HG02938 (cell line): Measurements from ENCODE around the gene SIM1.

Experiments
- ATAC-seq: cut with Tn5 transposase; IDR thresholded peaks from one replicate; pipeline ENCODE4 v1.9.1; 2021; ENCODE audit warnings: mild to moderate bottlenecking, moderate library complexity; ENCODE audit not compliant: unreplicated experiment

The SIM1 gene

DNA sequence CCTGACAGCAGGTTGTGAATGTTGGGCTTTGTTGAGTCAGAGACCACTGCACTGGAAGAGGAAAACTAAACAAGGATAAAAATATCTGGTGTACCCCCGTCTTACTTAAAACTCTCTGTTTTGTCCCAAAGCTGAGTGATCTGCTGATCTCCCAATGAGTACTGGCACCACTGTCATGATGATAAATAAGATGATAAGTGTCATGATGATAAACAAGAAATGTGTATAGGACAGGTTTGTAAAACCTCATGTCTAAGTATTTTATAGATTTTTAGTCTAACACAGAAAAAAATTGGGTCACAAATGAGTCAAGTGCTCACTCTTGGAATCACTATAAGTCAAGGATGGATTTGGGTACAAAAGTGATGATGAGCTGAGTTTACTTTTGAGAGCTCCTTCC lies 8.5 kb upstream of the SIM1 start:
- no peak for ATAC-seq

DNA sequence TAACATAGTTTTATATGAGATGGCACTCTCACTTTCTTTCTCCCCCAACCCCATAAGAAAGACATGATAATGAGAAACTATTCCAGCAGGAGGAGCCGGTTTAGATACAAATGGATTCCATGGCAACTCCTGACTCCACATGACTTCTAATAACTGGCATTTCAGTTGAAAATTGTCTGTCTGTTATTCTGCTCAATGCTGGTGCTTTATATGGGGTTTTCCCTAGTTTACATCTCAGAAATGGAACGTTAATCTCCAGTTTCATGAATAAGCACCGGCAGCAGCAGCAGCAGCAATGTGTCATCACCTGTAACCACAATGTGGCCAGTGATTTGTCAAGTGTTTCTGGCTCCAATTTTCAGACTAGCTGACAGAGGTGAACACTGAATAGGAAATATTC lies 8.0 kb upstream of the SIM1 start:
- ATAC-seq: peak; percentile 88

- ATAC-seq: no peak
Observed at GRCh38 chr6:100470422-100471120, 5.8 kb upstream of the SIM1 start.

- ATAC-seq: no peak
Observed at GRCh38 chr6:100469101-100469859, 4.6 kb upstream of the SIM1 start.

GRCh38 chr6:100468016-100468622 lies 3.4 kb upstream of the SIM1 start:
- no peak for ATAC-seq

- ATAC-seq: no peak
Observed at GRCh38 chr6:100467129-100468015, 2.7 kb upstream of the SIM1 start.

GRCh38 chr6:100466410-100467128 lies 1.8 kb upstream of the SIM1 start:
- ATAC-seq: no peak

- no peak for ATAC-seq
Observed at GRCh38 chr6:100465701-100466409, 1.1 kb upstream of the SIM1 start.

DNA sequence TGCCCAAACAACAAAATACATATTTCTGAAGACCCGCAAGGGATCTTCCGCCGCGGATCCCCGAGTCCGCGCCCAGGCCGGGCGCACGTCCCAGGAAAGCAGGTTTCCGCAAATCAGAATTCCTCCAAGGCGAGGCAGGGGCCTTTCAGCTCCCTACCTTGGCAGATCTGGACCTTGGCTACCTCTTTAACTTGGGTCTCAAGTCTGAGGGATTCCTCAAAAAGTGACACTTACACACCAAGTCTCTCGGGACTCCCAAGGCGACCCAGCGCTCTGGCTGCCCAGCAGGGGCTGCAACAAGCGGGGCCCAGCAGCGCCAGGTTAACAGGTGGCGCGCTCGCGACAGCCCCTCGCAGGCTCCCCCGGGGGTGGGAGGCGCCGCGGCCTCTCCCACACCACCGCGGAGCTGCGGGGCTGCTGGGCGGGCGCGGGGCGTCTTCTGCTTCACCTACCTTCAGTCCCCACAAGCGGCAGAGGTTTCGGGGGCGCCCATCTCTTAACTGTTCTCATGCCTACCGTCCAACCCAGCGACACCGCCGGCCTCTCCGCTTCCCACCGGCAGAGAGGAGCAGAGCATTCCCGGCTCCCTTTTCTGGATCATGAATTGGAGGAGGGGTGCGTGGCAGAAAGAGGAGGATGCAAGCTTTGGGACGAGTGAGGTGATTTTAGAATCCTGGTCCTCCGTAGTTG lies 414 bp downstream of the SIM1 start:
- ATAC-seq: no peak

DNA sequence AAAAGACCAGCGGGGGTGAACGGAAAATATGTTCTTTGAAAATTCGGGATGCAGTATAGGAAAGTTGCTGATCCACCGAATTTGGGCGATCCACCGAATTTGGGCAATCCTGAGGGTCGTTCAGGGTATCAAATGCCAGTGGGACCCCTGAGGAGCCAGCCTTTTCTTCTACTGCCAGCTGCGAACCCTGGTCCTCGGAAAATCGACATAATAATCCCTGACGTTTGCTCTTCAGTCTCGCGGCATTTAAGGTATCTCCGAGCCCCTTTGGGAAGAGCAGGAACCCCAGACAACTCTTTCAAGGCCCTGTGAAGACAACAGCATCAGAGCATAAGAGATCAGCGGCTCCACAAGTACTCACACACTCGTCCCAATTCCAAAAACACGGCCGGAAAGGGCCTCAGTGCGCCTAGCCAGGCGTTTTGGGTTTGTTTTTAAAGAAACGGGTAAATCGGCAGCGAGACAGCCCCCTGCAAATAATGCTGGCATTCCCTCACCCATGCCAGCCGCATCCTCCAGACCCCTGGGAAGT lies 1.0 kb downstream of the SIM1 start:
- ATAC-seq: no peak

DNA sequence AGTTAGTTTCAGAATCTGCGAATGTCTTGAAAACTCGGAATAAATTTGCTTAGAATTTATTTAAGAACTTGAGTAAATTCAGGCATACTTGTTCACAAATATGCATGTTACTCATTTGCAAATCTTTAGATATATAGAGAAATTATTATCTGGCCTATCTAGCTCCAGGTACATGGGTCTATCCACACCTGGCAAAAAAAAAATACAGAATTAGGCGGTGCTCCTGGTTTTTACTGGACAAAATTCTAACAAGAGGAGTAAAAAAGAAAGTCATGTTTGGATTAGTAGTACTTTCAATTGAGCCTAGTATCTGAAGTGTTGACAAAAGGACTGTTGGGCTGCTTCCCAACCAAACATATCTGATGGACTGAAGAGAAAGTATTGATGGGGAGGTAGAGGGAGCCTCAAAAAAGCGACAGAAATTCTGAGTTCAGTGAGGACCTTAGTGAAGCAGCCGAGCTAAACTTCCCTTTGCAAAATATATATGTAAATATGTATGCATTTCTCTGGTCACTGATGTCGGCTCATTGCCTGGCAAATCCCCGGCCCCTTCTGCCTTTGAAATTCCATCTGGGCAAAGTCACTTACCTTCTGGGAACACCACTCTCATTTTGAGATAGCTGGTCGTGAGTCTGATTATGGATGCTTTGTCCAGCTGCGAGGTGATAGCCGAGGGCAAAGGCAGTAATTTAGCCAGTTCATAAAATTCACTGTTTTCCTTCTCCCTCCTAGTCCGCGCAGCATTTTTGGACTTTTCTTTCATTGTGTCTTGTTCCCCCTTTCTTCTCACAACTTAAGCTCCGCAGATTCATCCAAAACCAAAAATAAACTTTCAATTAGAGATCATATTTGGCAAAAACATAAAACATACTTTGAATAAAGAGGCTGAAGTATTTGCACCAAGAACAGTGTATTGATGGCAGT lies 1.8 kb downstream of the SIM1 start:
- no peak for ATAC-seq

GRCh38 chr6:100461917-100462705 lies 2.6 kb downstream of the SIM1 start:
- no peak for ATAC-seq

- no peak for ATAC-seq
Observed at GRCh38 chr6:100461278-100461916, 3.3 kb downstream of the SIM1 start.

GRCh38 chr6:100460650-100461204 lies 4.0 kb downstream of the SIM1 start:
- ATAC-seq: no peak

GRCh38 chr6:100459592-100460184 lies 5.0 kb downstream of the SIM1 start:
- no peak for ATAC-seq
